Measurements from ENCODE around the gene KCNK5. TPM values are rescaled to one million over a fixed set of nuclear protein-coding genes. Genes with fewer than 3 reads are reported as not detected.

The KCNK5 gene
- under 1 TPM in 3 of 4 donors, not detected in 1; 0.07 to 0.22 (median 0.20) TPM for total RNA-seq

GRCh38 chr6:39228992-39229767, at the start of gene KCNK5:
Gene KCNK5 (minus strand): TSS chr6:39229475. CDS start chr6:39229111, 364 bp downstream.
- Histone ChIP-seq H3K4me3 (peak within 1 kb of the TSS; percentile 36 to 69 (median 52)), H3K27ac (no peak within 1 kb of the TSS), H3K4me1 (no peaks in the 10 kb centered on the region), H3K27me3 (peaks cover 26 to 31% (median 27%) of the 10 kb centered on the region in 3 donors), H3K9me3 (no peaks in the 10 kb centered on the region), H3K36me3 (no peaks in the 10 kb centered on the region)
- in situ Hi-C loops (cut with MboI; ENCODE audit: low sequenced_read_pairs in 4 of 4), result no loop called here
- ATAC-seq, result peak; percentile 49 to 67
- TF ChIP-seq, protein P1, sequence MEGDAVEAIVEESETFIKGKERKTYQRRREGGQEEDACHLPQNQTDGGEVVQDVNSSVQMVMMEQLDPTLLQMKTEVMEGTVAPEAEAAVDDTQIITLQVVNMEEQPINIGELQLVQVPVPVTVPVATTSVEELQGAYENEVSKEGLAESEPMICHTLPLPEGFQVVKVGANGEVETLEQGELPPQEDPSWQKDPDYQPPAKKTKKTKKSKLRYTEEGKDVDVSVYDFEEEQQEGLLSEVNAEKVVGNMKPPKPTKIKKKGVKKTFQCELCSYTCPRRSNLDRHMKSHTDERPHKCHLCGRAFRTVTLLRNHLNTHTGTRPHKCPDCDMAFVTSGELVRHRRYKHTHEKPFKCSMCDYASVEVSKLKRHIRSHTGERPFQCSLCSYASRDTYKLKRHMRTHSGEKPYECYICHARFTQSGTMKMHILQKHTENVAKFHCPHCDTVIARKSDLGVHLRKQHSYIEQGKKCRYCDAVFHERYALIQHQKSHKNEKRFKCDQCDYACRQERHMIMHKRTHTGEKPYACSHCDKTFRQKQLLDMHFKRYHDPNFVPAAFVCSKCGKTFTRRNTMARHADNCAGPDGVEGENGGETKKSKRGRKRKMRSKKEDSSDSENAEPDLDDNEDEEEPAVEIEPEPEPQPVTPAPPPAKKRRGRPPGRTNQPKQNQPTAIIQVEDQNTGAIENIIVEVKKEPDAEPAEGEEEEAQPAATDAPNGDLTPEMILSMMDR (IDR thresholded peaks at IDR 0.05 in 4 of 5, conservative IDR thresholded peaks at IDR 0.05 in 1 of 5), result peak in 4 of 5 experiments; percentile 17 to 45 (median 42)
- peak in 1 of 2 donors; percentile 14 for TF ChIP-seq POLR2A (IDR thresholded peaks at IDR 0.05)
- intact Hi-C loops (cut with DNase I; ENCODE audit: low total_unique reads), result no loop called here
- DNase-seq, result peak; percentile 25 to 38

DNA sequence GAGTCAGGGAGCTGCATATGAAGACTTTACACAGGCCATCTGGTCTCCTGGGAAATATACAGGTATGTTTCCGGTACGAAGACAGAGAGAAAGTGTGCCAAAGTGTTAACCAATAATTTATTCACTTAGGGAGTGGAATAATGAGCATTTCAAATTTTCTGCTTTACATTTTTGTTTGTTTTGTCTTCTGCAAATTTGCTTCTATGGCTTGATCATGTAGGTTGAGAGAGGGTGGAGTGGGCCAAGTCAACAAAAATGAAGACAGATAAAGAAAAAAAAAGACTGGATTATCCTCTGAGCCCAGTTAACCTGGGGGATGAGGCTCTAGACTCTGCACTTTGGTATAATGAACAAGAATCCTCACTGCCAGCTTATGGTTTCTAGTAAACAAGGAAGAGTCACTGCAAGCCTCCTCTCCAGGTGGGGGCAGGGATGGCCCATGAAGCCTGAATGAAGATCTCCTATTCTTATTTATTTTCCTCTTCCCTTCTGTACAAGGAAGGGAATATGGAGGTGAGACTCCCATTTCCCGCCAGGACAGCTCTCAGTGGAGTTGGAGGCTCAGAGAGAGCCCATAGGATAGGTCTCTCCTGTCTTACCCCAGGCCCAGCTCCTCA, 47.2 kb upstream of the KCNK5 start:
- Histone ChIP-seq H3K27me3 (no peaks in the 10 kb centered on the region), H3K36me3 (no peaks in the 10 kb centered on the region), H3K9me3 (no peaks in the 10 kb centered on the region), H3K4me1 (no peaks in the 10 kb centered on the region), H3K27ac (no peak overlapping the region), H3K4me3 (no peak overlapping the region)
- no peak for ATAC-seq
- intact Hi-C loops (cut with DNase I; ENCODE audit: low total_unique reads) (no loop called here), in situ Hi-C loops (cut with MboI; ENCODE audit: low sequenced_read_pairs in 4 of 4) (no loop called here)
- no peak for DNase-seq
- no peak for TF ChIP-seq POLR2A (IDR thresholded peaks at IDR 0.05)
- TF ChIP-seq, protein P1 (IDR thresholded peaks at IDR 0.05 in 4 of 5, conservative IDR thresholded peaks at IDR 0.05 in 1 of 5), result no peak

DNA sequence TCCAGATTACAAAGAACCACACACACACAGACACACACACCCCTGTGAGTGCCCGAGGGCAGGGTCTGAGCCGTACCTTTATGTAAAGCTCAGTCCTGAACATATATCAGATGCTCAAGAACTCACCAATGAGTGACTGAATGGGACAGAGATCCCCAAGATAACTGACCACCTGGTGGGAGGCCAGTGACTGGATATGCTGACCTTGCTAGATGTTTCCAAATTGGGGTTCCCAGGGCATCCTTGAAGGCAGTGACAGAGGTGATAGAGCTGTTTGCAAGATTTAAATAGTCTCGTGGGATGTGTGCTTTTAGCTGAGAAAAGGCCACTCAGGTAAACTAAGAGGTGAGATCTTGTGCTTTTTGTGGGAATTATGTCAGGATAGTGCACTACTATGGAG, 45.6 kb upstream of the KCNK5 start:
- no peak for ATAC-seq
- H3K4me1 ChIP-seq, result no peaks in the 10 kb centered on the region
- TF ChIP-seq, protein P1 (IDR thresholded peaks at IDR 0.05 in 4 of 5, conservative IDR thresholded peaks at IDR 0.05 in 1 of 5), result no peak
- TF ChIP-seq POLR2A (IDR thresholded peaks at IDR 0.05), result no peak
- no peaks in the 10 kb centered on the region for H3K9me3 ChIP-seq
- no peaks in the 10 kb centered on the region for H3K27me3 ChIP-seq
- DNase-seq, result no peak
- H3K4me3 ChIP-seq, result no peak overlapping the region
- H3K27ac ChIP-seq, result no peak overlapping the region
- intact Hi-C loops (cut with DNase I; ENCODE audit: low total_unique reads) (no loop called here), in situ Hi-C loops (cut with MboI; ENCODE audit: low sequenced_read_pairs in 4 of 4) (no loop called here)
- H3K36me3 ChIP-seq, result no peaks in the 10 kb centered on the region

DNA sequence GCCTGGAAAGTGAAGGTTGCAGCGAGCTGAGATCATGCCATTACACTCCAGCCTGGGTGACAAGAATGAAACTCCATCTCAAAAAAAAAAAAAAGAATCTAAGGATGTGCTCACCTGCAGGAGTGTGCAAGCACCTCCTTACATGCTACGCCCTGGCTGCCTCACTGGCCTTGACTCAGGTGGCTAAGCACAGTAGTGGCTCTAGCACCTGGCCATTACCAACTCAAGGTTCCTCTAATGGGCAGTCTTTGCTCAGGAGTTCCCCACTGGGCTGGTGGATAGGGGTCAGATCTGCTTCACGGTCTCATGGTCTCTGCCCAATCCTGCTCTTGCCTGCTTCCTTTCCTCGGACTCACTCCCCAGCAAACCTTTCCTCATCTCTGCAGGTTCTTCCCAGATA, 45.2 kb upstream of the KCNK5 start:
- intact Hi-C loops (cut with DNase I; ENCODE audit: low total_unique reads), result no loop called here
- no peak for DNase-seq
- Histone ChIP-seq H3K4me3 (no peak overlapping the region), H3K36me3 (no peaks in the 10 kb centered on the region), H3K4me1 (no peaks in the 10 kb centered on the region), H3K27me3 (no peaks in the 10 kb centered on the region), H3K27ac (no peak overlapping the region), H3K9me3 (no peaks in the 10 kb centered on the region)
- in situ Hi-C loops (cut with MboI; ENCODE audit: low sequenced_read_pairs in 4 of 4), result no loop called here
- no peak for TF ChIP-seq POLR2A (IDR thresholded peaks at IDR 0.05)
- TF ChIP-seq, protein P1 (IDR thresholded peaks at IDR 0.05 in 4 of 5, conservative IDR thresholded peaks at IDR 0.05 in 1 of 5), result no peak
- no peak for ATAC-seq

Measured in gastrocnemius medialis (tissue), 4 donors.